Measurements from ENCODE around the gene PRICKLE3.
A peak's percentile ranks its signal among the peaks of the same experiment; 100 is the strongest.

Gene PRICKLE3, protein sequence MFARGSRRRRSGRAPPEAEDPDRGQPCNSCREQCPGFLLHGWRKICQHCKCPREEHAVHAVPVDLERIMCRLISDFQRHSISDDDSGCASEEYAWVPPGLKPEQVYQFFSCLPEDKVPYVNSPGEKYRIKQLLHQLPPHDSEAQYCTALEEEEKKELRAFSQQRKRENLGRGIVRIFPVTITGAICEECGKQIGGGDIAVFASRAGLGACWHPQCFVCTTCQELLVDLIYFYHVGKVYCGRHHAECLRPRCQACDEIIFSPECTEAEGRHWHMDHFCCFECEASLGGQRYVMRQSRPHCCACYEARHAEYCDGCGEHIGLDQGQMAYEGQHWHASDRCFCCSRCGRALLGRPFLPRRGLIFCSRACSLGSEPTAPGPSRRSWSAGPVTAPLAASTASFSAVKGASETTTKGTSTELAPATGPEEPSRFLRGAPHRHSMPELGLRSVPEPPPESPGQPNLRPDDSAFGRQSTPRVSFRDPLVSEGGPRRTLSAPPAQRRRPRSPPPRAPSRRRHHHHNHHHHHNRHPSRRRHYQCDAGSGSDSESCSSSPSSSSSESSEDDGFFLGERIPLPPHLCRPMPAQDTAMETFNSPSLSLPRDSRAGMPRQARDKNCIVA

GRCh38 chrX:49186125-49187027, at the start of gene PRICKLE3:
Gene PRICKLE3, minus strand, starts transcription at chrX:49186373. Its CDS starts 76 bp downstream, at chrX:49186297.
- H3K27ac Mint-ChIP-seq = peak within 1 kb of the TSS; percentile 77
- H3K4me3 Mint-ChIP-seq = peak within 1 kb of the TSS; percentile 84
- peak; percentile 42 for ATAC-seq (ENCODE audit: low read depth)
- no peaks in the 10 kb centered on the region for H3K9me3 Mint-ChIP-seq
- H3K27me3 Mint-ChIP-seq = no peaks in the 10 kb centered on the region
- peak; percentile 64 to 65 for DNase-seq (ENCODE audit: low spot score in 2 of 2)
- H3K36me3 Mint-ChIP-seq = peaks cover 6% of the 10 kb centered on the region
- H3K4me1 Mint-ChIP-seq = peaks cover 30% of the 10 kb centered on the region

DNA sequence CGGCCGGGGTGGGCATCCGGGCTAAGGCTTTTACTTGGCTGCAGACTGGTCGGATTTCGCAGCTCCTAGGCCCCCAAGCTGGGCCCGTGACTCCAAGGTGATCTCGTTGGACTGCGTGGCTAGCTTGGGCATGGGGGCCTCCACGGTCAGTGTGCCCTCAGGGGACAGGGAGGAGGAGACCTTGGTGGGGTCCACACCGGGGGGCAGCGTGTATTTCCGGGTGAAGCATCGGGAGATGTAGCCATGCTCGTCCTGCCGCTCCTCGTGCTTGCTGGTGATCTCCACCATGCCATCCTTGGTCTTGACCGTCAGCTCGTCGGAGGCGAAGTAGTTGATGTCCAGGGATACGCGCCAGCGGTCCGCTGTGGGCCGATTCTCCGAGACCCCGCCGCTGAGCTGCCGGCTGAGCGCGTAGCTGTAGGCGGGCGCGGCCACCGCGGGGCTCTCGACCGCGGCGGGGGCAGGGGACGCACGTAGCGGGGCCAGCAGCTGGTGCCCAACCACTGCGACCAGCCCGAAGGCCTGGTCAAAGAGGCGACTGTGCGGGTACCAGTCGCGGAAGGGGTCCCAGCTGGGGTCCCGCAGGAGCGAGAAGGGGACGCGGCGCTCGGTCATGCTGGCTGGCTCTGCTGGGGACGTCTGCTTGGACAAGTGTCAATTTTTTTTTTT, 47.8 kb upstream of the PRICKLE3 start:
- H3K27me3 Mint-ChIP-seq = no peaks in the 10 kb centered on the region
- H3K27ac Mint-ChIP-seq = no peak overlapping the region
- no peaks in the 10 kb centered on the region for H3K9me3 Mint-ChIP-seq
- H3K4me3 Mint-ChIP-seq = no peak overlapping the region
- DNase-seq (ENCODE audit: low spot score in 2 of 2) (no peak), ATAC-seq (ENCODE audit: low read depth) (no peak)
- H3K36me3 Mint-ChIP-seq = no peaks in the 10 kb centered on the region
- peaks cover 12% of the 10 kb centered on the region for H3K4me1 Mint-ChIP-seq

DNA sequence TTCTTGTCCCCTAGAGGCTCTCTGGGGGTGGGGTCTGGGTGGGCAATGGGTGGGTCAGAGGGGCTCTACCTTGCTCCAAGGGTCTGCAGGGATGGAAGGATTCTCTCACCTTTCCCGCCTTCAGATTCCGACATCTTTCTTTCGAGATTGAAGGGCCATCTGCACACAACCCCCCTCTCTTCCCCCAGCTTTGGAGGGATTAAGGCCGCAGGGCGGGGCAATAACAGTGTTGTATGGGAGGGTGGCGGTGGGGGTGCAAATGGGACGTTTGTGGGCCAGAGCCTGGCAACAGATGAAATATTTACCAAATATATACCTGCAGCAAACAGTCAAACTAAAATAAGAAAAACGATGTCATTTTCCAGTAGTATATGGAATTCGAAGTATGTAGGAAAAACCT, 47.0 kb upstream of the PRICKLE3 start, which contains the start of gene CACNA1F:
TSS of gene CACNA1F (minus strand) at position 165 of the 400 bp plus-strand sequence. CDS start at position 134, 31 bp downstream.
- Mint-ChIP-seq H3K36me3 (no peaks in the 10 kb centered on the region), H3K4me3 (peak within 1 kb of the TSS; percentile 15), H3K9me3 (no peaks in the 10 kb centered on the region), H3K27me3 (no peaks in the 10 kb centered on the region), H3K27ac (peak within 1 kb of the TSS; percentile 56), H3K4me1 (peaks cover 12% of the 10 kb centered on the region)
- no peak for DNase-seq (ENCODE audit: low spot score in 2 of 2)
- ATAC-seq (ENCODE audit: low read depth) = no peak

DNA sequence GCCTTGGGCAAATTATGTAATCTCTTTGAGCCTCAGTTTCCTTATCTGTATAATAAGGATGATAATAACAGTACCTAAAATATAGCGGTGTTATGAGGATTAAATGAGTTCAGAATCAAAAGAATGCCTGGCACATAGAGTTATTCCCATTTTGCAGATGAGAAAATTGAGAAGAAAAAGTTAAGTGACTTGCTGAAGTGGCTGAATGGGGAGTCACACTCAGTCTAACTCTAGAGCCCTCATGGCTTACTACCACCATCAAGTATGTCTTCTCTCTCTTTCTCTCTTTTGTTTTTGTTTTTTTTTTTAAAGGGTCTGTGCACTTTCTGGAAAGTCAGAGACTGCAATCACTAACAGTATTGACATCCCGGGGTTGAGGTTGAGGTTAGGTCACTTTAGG, 46.4 kb upstream of the PRICKLE3 start:
- Mint-ChIP-seq H3K9me3 (no peaks in the 10 kb centered on the region), H3K4me1 (peaks cover 12% of the 10 kb centered on the region), H3K27ac (peak overlapping the region; percentile 56), H3K27me3 (no peaks in the 10 kb centered on the region), H3K4me3 (no peak overlapping the region), H3K36me3 (no peaks in the 10 kb centered on the region)
- ATAC-seq (ENCODE audit: low read depth) (no peak), DNase-seq (ENCODE audit: low spot score in 2 of 2) (no peak)

GRCh38 chrX:49231333-49232000, 45.3 kb upstream of the PRICKLE3 start:
- Mint-ChIP-seq H3K4me1 (peaks cover 7% of the 10 kb centered on the region), H3K27me3 (no peaks in the 10 kb centered on the region), H3K36me3 (no peaks in the 10 kb centered on the region), H3K27ac (peak overlapping the region; percentile 97), H3K4me3 (peak overlapping the region; percentile 90), H3K9me3 (no peaks in the 10 kb centered on the region)
- no peak for ATAC-seq (ENCODE audit: low read depth)
- no peak for DNase-seq (ENCODE audit: low spot score in 2 of 2)

GRCh38 chrX:49230500-49231232, 44.5 kb upstream of the PRICKLE3 start:
- H3K4me1 Mint-ChIP-seq = peaks cover 7% of the 10 kb centered on the region
- H3K27me3 Mint-ChIP-seq = no peaks in the 10 kb centered on the region
- peak; percentile 45 to 51 for DNase-seq (ENCODE audit: low spot score in 2 of 2)
- ATAC-seq (ENCODE audit: low read depth) = peak; percentile 74
- no peaks in the 10 kb centered on the region for H3K9me3 Mint-ChIP-seq
- H3K36me3 Mint-ChIP-seq = no peaks in the 10 kb centered on the region
- peak overlapping the region; percentile 97 for H3K27ac Mint-ChIP-seq
- peak overlapping the region; percentile 90 for H3K4me3 Mint-ChIP-seq

- ATAC-seq (ENCODE audit: low read depth) = no peak
Measured at GRCh38 chrX:49228185-49228584, 42.0 kb upstream of the PRICKLE3 start.

GRCh38 chrX:49227726-49228125, 41.6 kb upstream of the PRICKLE3 start:
- Mint-ChIP-seq H3K4me1 (peaks cover 8% of the 10 kb centered on the region), H3K27me3 (peaks cover 7% of the 10 kb centered on the region), H3K9me3 (peaks cover 3% of the 10 kb centered on the region), H3K36me3 (no peaks in the 10 kb centered on the region), H3K27ac (no peak overlapping the region), H3K4me3 (no peak overlapping the region)
- ATAC-seq (ENCODE audit: low read depth) = no peak
- no peak for DNase-seq (ENCODE audit: low spot score in 2 of 2)

More at GRCh38 chrX:49228185-49228584, 42.0 kb upstream of the PRICKLE3 start:
- no peak for DNase-seq (ENCODE audit: low spot score in 2 of 2)
- Mint-ChIP-seq H3K36me3 (no peaks in the 10 kb centered on the region), H3K9me3 (peaks cover 3% of the 10 kb centered on the region), H3K4me3 (no peak overlapping the region), H3K27me3 (peaks cover 6% of the 10 kb centered on the region), H3K4me1 (peaks cover 8% of the 10 kb centered on the region), H3K27ac (no peak overlapping the region)

- ATAC-seq (ENCODE audit: low read depth) = no peak
- H3K9me3 Mint-ChIP-seq = peaks cover 3% of the 10 kb centered on the region
- peaks cover 9% of the 10 kb centered on the region for H3K4me1 Mint-ChIP-seq
Measured at GRCh38 chrX:49226946-49227345, 40.8 kb upstream of the PRICKLE3 start.

DNA sequence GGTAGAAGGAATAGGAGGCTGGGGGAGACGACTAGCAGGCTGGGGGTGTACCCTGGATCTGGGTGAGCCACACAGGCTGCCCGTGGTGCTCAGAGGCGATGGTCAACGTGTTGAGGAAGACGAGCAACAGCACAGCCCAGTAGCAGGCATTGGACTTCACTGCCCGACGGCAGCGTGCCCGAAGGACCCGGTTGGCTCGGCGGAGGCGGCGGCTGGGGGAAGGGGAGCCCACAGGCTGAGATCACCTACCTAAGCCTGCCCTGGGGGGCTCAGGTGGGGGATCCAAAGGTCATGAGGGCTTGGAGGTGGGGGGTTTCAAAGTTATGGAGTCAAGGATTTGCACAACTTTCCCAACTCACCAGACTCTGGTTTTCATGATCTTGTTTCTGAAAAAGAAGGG, 39.7 kb upstream of the PRICKLE3 start:
- Mint-ChIP-seq H3K4me3 (no peak overlapping the region), H3K9me3 (peaks cover 3% of the 10 kb centered on the region), H3K4me1 (peaks cover 14% of the 10 kb centered on the region), H3K27ac (no peak overlapping the region), H3K36me3 (no peaks in the 10 kb centered on the region), H3K27me3 (peaks cover 7% of the 10 kb centered on the region)
- DNase-seq (ENCODE audit: low spot score in 2 of 2) = no peak
- no peak for ATAC-seq (ENCODE audit: low read depth)

More at GRCh38 chrX:49226946-49227345, 40.8 kb upstream of the PRICKLE3 start:
- H3K4me3 Mint-ChIP-seq = no peak overlapping the region
- no peak for DNase-seq (ENCODE audit: low spot score in 2 of 2)
- peaks cover 7% of the 10 kb centered on the region for H3K27me3 Mint-ChIP-seq
- H3K27ac Mint-ChIP-seq = no peak overlapping the region
- no peaks in the 10 kb centered on the region for H3K36me3 Mint-ChIP-seq

DNA sequence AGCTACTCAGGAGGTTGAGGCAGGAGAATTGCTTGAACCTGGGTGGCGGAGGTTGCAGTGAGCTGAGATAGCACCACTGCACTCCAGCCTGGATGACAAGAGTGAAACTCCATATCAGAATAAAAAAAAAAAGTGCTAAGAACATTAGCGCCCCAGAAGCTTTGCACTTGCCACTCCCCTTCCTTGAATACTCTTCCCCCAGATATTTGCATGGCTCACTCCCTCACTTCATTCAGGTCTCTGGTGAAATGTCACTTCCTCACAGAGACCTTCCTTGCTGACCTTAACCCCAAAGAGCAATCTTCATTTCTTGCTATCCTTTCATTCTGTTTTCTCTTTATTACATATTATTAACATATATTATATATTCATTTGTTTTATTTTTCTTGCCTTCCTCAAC, 35.7 kb upstream of the PRICKLE3 start:
- H3K4me1 Mint-ChIP-seq = peaks cover 11% of the 10 kb centered on the region
- ATAC-seq (ENCODE audit: low read depth) (peak; percentile 56), DNase-seq (ENCODE audit: low spot score in 2 of 2) (no peak)
- H3K36me3 Mint-ChIP-seq = peaks cover 2% of the 10 kb centered on the region
- H3K27me3 Mint-ChIP-seq = peaks cover 7% of the 10 kb centered on the region
- no peak overlapping the region for H3K27ac Mint-ChIP-seq
- H3K4me3 Mint-ChIP-seq = no peak overlapping the region
- peaks cover 3% of the 10 kb centered on the region for H3K9me3 Mint-ChIP-seq

- H3K9me3 Mint-ChIP-seq = peaks cover 3% of the 10 kb centered on the region
- no peak overlapping the region for H3K4me3 Mint-ChIP-seq
- H3K4me1 Mint-ChIP-seq = peaks cover 11% of the 10 kb centered on the region
- H3K36me3 Mint-ChIP-seq = peaks cover 2% of the 10 kb centered on the region
- DNase-seq (ENCODE audit: low spot score in 2 of 2) (no peak), ATAC-seq (ENCODE audit: low read depth) (no peak)
- peaks cover 9% of the 10 kb centered on the region for H3K27me3 Mint-ChIP-seq
- no peak overlapping the region for H3K27ac Mint-ChIP-seq
Measured at GRCh38 chrX:49220100-49220499, 33.9 kb upstream of the PRICKLE3 start.
